Measurements from ENCODE around the gene BLMH.

DNA sequence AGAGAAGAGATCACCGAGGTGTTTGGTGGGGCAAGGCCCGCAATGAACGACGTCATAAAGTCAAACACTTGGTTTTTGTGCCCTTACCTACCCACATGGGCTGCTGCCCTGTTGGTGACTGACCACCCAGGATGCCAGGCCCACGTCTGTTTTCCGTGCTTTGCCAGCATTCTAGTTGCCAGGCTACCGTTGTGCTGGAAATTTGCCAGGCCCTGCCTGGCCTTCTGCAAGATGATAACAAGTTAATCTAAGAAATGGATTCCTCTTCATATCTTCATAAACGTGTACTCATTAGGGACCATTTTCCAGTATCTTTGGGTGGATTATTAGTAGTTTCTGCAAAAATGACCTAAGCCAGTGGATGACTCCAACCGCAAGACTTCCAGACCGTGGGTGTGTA, 91.6 kb downstream of the BLMH start:
- no peak for TF ChIP-seq EZH2 (IDR thresholded peaks at IDR 0.05; ENCODE audit: low read depth)
- TF ChIP-seq, protein P1, sequence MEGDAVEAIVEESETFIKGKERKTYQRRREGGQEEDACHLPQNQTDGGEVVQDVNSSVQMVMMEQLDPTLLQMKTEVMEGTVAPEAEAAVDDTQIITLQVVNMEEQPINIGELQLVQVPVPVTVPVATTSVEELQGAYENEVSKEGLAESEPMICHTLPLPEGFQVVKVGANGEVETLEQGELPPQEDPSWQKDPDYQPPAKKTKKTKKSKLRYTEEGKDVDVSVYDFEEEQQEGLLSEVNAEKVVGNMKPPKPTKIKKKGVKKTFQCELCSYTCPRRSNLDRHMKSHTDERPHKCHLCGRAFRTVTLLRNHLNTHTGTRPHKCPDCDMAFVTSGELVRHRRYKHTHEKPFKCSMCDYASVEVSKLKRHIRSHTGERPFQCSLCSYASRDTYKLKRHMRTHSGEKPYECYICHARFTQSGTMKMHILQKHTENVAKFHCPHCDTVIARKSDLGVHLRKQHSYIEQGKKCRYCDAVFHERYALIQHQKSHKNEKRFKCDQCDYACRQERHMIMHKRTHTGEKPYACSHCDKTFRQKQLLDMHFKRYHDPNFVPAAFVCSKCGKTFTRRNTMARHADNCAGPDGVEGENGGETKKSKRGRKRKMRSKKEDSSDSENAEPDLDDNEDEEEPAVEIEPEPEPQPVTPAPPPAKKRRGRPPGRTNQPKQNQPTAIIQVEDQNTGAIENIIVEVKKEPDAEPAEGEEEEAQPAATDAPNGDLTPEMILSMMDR (conservative IDR thresholded peaks at IDR 0.05) = no peak

All from PC-9 (cell line).